ENCODE measurements around the gene HNF1A.

- no peak for TF ChIP-seq POLR2A (IDR thresholded peaks at IDR 0.05; ENCODE audit: low read depth, low read length)
- TF ChIP-seq POLR2AphosphoS5 (IDR thresholded peaks at IDR 0.05; ENCODE audit: low read depth, low read length): no peak
- no peak for TF ChIP-seq TAF1 (IDR thresholded peaks at IDR 0.05; ENCODE audit: borderline replicate concordance, low read depth, low read length)
These were observed 15.8 kb upstream of the HNF1A start for GRCh38 chr12:120962532-120963020.
